Esophagus squamous epithelium (tissue), 5 donors: Measurements from ENCODE around the gene SLC22A25. TPM values are rescaled to one million over a fixed set of nuclear protein-coding genes. Genes with fewer than 3 reads are reported as not detected.
"Not testable (repeated sequence)": the region's sequence is repeated elsewhere in the genome, so short reads cannot be mapped to it uniquely, and the experiment has no call there.

Experiments used
- DNase-seq: peaks from one replicate; lab custom pipeline; 2025; lab: John Stamatoyannopoulos, UW
- H3K27ac ChIP-seq, 4 donors: fragments of 200-600 bp; sonication (generic); one replicate each; pipeline ENCODE4 v1.5.1; 2016 to 2019; ENCODE audit warnings: mild to moderate bottlenecking in 1 of 4
- H3K27me3 ChIP-seq, 4 donors: fragments of 200-600 bp; sonication (generic); 1 replicate in 3 of 4; 2 replicates in 1 of 4; pipeline versions ENCODE4 v1.5.1 to v1.6.0; 2017 to 2021; ENCODE audit warnings: antibody characterized with exemption in 1 of 4
- H3K36me3 ChIP-seq, 3 donors: fragments of 200-600 bp; sonication (generic); one replicate each; pipeline ENCODE4 v1.5.1; 2016 to 2019
- H3K4me1 ChIP-seq, 3 donors: fragments of 200-600 bp; sonication (generic); one replicate each; pipeline ENCODE4 v1.5.1; 2017 to 2019
- H3K4me3 ChIP-seq, 4 donors: fragments of 200-600 bp; sonication (generic); 1 replicate in 3 of 4; 2 replicates in 1 of 4; pipeline ENCODE4 v1.5.1; 2016 to 2019; ENCODE audit warnings: mild to moderate bottlenecking in 2 of 4, moderate library complexity in 1 of 4
- H3K9me3 ChIP-seq, 3 donors: fragments of 200-600 bp; sonication (generic); one replicate each; pipeline ENCODE4 v1.5.1; 2016 to 2019
- CTCF ChIP-seq, 6 experiments: fragments of 450-650 bp in 4 of 6; fragments of 200-600 bp in 2 of 6; sonication (generic) in 2 of 6; IDR thresholded peaks; one replicate each; pipeline ENCODE4 v1.5.1; 2016 to 2019; ENCODE audit warnings: antibody characterized with exemption in 6 of 6, mild to moderate bottlenecking in 4 of 6, moderate library complexity in 4 of 6
- POLR2A ChIP-seq, 4 donors: fragments of 450-650 bp; IDR thresholded peaks; one replicate each; pipeline ENCODE4 v1.6.1; 2017; ENCODE audit warnings: antibody characterized with exemption in 4 of 4, mild to moderate bottlenecking in 4 of 4, moderate library complexity in 3 of 4
- WGBS, 2 donors: methylation state at CpG; one replicate each; pipeline ENCODE4 v1.1.5; 2018; 5-methylcytosine and 5-hydroxymethylcytosine counted together
- intact Hi-C: fragments of 100-400 bp; cut with DNase I; formaldehyde crosslinking; loops from one replicate; pipeline ENCODE4 v1.15.0; 2022
- total RNA-seq, 4 donors: library from RNA; depleted of rRNA; stranded (reverse); fragments of >200 nt; gene quantifications; one replicate each; pipeline ENCODE4 v1.1.0, GENCODE V29; 2016
- donor health status: DM: yes; HTN: yes; CAD: no.

Gene SLC22A25
- total RNA-seq, 4 donors from 2014 or later = 0.29 TPM; not detected in 3

- no peak for DNase-seq
- TF ChIP-seq POLR2A (IDR thresholded peaks at IDR 0.05) (no peak), CTCF (IDR thresholded peaks at IDR 0.05) (no peak)
- Histone ChIP-seq H3K4me3 (no peak overlapping the region), H3K4me1 (no peaks in the 10 kb centered on the region), H3K27me3 (no peaks in the 10 kb centered on the region), H3K9me3 (no peaks in the 10 kb centered on the region), H3K27ac (no peak overlapping the region), H3K36me3 (no peaks in the 10 kb centered on the region)
- intact Hi-C loops = no loop called here
- WGBS, 2 donors = 73 to 82% methylated on average over 4 to 5 of the region's 5 CpGs
Measured at GRCh38 chr11:63250162-63251050, 7.0 kb upstream of the SLC22A25 start.

- DNase-seq = no peak
- no peak overlapping the region for H3K4me3 ChIP-seq
- TF ChIP-seq CTCF (IDR thresholded peaks at IDR 0.05) = no peak
- no peak for TF ChIP-seq POLR2A (IDR thresholded peaks at IDR 0.05)
- H3K27ac ChIP-seq = no peak overlapping the region
- no peaks in the 10 kb centered on the region for H3K27me3 ChIP-seq
- H3K4me1 ChIP-seq = peaks cover 0 to under 1% (median 0%) of the 10 kb centered on the region in 3 donors
- no peaks in the 10 kb centered on the region for H3K9me3 ChIP-seq
- intact Hi-C loops = no loop called here
- WGBS, 2 donors = 63 to 70% methylated on average over 3 of the region's 3 CpGs
- H3K36me3 ChIP-seq = no peaks in the 10 kb centered on the region
Measured at GRCh38 chr11:63248966-63249365, 5.6 kb upstream of the SLC22A25 start.

- H3K27me3 ChIP-seq, DNase-seq, H3K9me3 ChIP-seq, H3K27ac ChIP-seq, intact Hi-C loops, H3K36me3 ChIP-seq, H3K4me3 ChIP-seq: not testable (repeated sequence)
- WGBS, 2 donors = 72 to 75% methylated on average over 7 of the region's 7 CpGs
- H3K4me1 ChIP-seq = peaks cover 5 to 16% (median 9%) of the 10 kb centered on the region in 3 donors
Measured at GRCh38 chr11:63247237-63248002, 4.0 kb upstream of the SLC22A25 start.

- H3K9me3 ChIP-seq = no peaks in the 10 kb centered on the region
- WGBS, 2 donors = 17 to 31% methylated on average over 1 of the region's 1 CpG
- H3K4me3 ChIP-seq = no peak overlapping the region
- DNase-seq = no peak
- intact Hi-C loops = no loop called here
- H3K27ac ChIP-seq = no peak overlapping the region
- TF ChIP-seq CTCF (IDR thresholded peaks at IDR 0.05) (no peak), POLR2A (IDR thresholded peaks at IDR 0.05) (no peak)
- no peaks in the 10 kb centered on the region for H3K36me3 ChIP-seq
- peaks cover 7 to 30% (median 19%) of the 10 kb centered on the region in 3 donors for H3K4me1 ChIP-seq
- no peaks in the 10 kb centered on the region for H3K27me3 ChIP-seq
Measured at GRCh38 chr11:63246045-63246444, 2.6 kb upstream of the SLC22A25 start.

- H3K4me1 ChIP-seq = peaks cover 7 to 42% (median 19%) of the 10 kb centered on the region in 3 donors
- no peaks in the 10 kb centered on the region for H3K27me3 ChIP-seq
- DNase-seq = no peak
- TF ChIP-seq CTCF (IDR thresholded peaks at IDR 0.05) = no peak
- TF ChIP-seq POLR2A (IDR thresholded peaks at IDR 0.05) = no peak
- no peaks in the 10 kb centered on the region for H3K36me3 ChIP-seq
- intact Hi-C loops = no loop called here
- no peaks in the 10 kb centered on the region for H3K9me3 ChIP-seq
- no peak overlapping the region for H3K27ac ChIP-seq
- H3K4me3 ChIP-seq = no peak overlapping the region
- WGBS, 2 donors = 70 to 81% methylated on average over 2 of the region's 2 CpGs
Measured at GRCh38 chr11:63244862-63245261, 1.5 kb upstream of the SLC22A25 start.
